Measurements from ENCODE around the gene SNCAIP. TPM values are rescaled to one million over a fixed set of nuclear protein-coding genes. Genes with fewer than 3 reads are reported as not detected.

The SNCAIP gene
- total RNA-seq, 1 experiment from 2014 or later = not detected

DNA sequence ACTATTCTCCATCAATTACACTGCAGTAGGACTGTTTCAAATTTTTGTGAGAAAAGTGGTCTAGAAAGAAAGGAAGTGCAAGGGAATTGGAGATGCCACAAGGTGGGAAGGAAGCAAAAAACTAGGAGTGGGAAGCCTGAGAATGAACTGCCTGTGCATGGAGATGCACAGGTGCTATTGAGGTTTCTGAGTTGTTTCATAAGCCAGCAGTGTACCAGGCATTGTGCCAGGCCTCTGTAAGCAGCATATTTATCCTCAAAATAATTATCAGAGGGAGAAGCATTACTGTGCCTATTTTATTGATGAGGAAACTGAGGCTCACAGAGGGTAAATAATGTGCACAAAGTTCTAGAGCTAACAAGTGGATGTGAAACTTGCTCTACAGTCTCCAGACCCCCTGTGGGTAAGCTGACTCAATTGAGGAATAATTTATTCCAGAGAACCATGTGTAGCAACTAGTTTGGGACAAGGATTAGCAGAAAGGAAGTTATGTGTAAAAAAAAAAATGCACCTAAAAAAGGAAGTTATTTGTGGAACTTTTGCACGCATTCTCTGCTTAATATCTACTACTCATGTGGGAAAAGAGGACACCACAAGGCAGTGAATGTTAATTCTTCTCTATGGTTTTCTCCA is 96.7 kb downstream of the SNCAIP start:
- no peak overlapping the region for H3K27ac ChIP-seq (ENCODE audit: low read length)
- H3K36me3 ChIP-seq (ENCODE audit: insufficient read depth, low read length) = no peaks in the 10 kb centered on the region
- no peak overlapping the region for H3K4me2 ChIP-seq (ENCODE audit: low read depth, low read length, poor library complexity, severe bottlenecking)
- peaks cover 3% of the 10 kb centered on the region for H3K4me1 ChIP-seq (ENCODE audit: low read length)
- H3K4me3 ChIP-seq (ENCODE audit: low read length) = no peak overlapping the region
- no peak for DNase-seq
- no peak overlapping the region for H2AFZ ChIP-seq (ENCODE audit: low read length)
- H3K9ac ChIP-seq (ENCODE audit: low read length) = no peak overlapping the region
- H3K9me2 ChIP-seq (replicated peaks; ENCODE audit: insufficient read depth, low read length) = no peaks in the 10 kb centered on the region
- no peaks in the 10 kb centered on the region for H3K27me3 ChIP-seq (ENCODE audit: low read length)
- no peaks in the 10 kb centered on the region for H3K9me3 ChIP-seq (ENCODE audit: low read length)
- H4K20me1 ChIP-seq (ENCODE audit: insufficient read depth, low read depth, low read length) = no peaks in the 10 kb centered on the region
- H3K79me2 ChIP-seq (ENCODE audit: low read length) = no peaks in the 10 kb centered on the region

DNA sequence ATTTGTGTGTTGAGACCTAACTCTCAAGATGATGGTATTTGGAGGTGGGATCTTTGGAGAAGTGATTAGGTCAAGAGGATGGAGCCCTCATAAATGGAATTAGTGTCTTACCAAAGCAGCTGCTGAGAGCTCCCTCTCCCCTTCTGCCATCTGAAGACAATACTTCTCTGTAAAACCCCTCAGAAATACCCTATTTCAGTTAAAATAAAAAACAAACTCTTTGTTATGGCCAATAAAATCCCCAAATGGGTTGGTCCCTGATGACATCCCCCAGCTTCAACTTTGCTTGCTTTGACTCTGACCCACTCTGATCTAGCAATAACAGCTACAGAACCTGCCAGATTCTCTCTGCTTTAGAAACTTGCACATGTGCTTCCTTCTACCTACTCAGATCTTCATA is 100.9 kb downstream of the SNCAIP start:
- H3K36me3 ChIP-seq (ENCODE audit: insufficient read depth, low read length) = no peaks in the 10 kb centered on the region
- no peak overlapping the region for H3K27ac ChIP-seq (ENCODE audit: low read length)
- H2AFZ ChIP-seq (ENCODE audit: low read length) = no peak overlapping the region
- no peaks in the 10 kb centered on the region for H3K9me3 ChIP-seq (ENCODE audit: low read length)
- no peaks in the 10 kb centered on the region for H3K79me2 ChIP-seq (ENCODE audit: low read length)
- H3K9me2 ChIP-seq (replicated peaks; ENCODE audit: insufficient read depth, low read length) = no peaks in the 10 kb centered on the region
- no peaks in the 10 kb centered on the region for H4K20me1 ChIP-seq (ENCODE audit: insufficient read depth, low read depth, low read length)
- no peak overlapping the region for H3K4me2 ChIP-seq (ENCODE audit: low read depth, low read length, poor library complexity, severe bottlenecking)
- no peak overlapping the region for H3K4me3 ChIP-seq (ENCODE audit: low read length)
- H3K27me3 ChIP-seq (ENCODE audit: low read length) = no peaks in the 10 kb centered on the region
- no peak overlapping the region for H3K9ac ChIP-seq (ENCODE audit: low read length)
- no peak for DNase-seq
- H3K4me1 ChIP-seq (ENCODE audit: low read length) = peaks cover 3% of the 10 kb centered on the region

DNA sequence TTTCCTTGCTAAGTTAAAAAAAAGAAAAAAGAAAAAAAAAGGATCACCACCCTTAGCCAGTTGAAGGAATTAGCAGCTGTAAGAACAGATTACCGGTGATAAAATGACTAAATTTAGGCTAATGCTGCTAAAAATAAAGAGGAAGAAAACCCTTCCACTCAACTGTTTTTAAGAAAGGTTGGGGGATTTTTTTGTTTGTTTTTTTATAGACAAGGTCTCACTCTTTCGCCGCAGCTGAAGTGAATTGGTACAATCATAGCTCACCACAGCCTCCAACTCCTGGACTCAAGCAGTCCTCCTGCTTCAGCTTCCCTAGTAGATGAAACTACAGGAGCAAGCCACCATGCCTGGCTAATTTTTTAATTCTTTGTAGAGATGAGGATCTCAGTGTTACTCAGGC is 101.7 kb downstream of the SNCAIP start:
- Histone ChIP-seq H3K9me2 (replicated peaks; ENCODE audit: insufficient read depth, low read length) (no peaks in the 10 kb centered on the region), H3K9me3 (ENCODE audit: low read length) (no peaks in the 10 kb centered on the region), H4K20me1 (ENCODE audit: insufficient read depth, low read depth, low read length) (no peaks in the 10 kb centered on the region), H3K9ac (ENCODE audit: low read length) (no peak overlapping the region), H3K27me3 (ENCODE audit: low read length) (no peaks in the 10 kb centered on the region), H3K4me3 (ENCODE audit: low read length) (no peak overlapping the region), H3K4me1 (ENCODE audit: low read length) (peaks cover 3% of the 10 kb centered on the region), H3K27ac (ENCODE audit: low read length) (no peak overlapping the region), H3K36me3 (ENCODE audit: insufficient read depth, low read length) (no peaks in the 10 kb centered on the region), H3K79me2 (ENCODE audit: low read length) (no peaks in the 10 kb centered on the region), H2AFZ (ENCODE audit: low read length) (no peak overlapping the region), H3K4me2 (ENCODE audit: low read depth, low read length, poor library complexity, severe bottlenecking) (no peak overlapping the region)
- no peak for DNase-seq

DNA sequence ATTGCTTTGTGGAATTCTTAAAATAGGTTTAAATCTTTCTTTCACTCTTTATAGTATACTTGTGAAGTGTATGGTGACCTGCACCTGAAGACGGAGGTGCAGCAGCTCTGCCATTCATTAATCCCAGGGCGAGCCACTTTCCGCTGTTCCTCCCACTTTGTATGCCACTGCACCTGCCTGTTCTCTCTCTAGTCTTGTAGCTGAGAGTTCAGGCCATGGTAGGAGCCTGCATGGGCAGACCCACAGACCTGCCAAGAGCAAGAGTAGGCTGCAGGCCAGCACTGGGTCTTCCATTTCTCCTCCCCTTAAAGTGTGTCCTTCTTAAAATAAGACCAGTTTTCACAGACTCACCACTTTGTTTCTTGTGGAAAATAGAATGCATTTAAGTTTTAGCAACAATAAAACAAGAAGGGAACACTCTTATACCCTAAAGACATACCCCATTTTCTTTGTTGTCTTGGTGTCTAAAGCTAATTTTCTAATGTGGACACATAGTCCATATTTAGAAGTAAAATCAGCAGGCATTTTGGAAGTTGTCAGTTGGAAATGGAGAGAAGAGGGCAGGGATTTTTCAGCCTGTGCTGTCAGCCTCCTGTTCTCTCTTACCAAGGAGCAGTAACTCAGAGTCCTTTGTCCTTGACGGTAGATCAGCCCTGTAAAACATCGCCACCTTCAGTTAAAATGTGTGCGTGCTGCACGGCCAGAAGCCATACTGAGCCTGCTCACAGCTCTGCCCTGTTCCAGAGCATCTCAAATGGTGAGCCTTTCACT is 103.2 kb downstream of the SNCAIP start:
- Histone ChIP-seq H3K27ac (ENCODE audit: low read length) (no peak overlapping the region), H3K79me2 (ENCODE audit: low read length) (no peaks in the 10 kb centered on the region), H3K9me2 (replicated peaks; ENCODE audit: insufficient read depth, low read length) (no peaks in the 10 kb centered on the region), H3K9me3 (ENCODE audit: low read length) (no peaks in the 10 kb centered on the region), H2AFZ (ENCODE audit: low read length) (no peak overlapping the region), H3K27me3 (ENCODE audit: low read length) (no peaks in the 10 kb centered on the region), H3K9ac (ENCODE audit: low read length) (no peak overlapping the region), H3K36me3 (ENCODE audit: insufficient read depth, low read length) (no peaks in the 10 kb centered on the region), H3K4me1 (ENCODE audit: low read length) (no peaks in the 10 kb centered on the region), H3K4me3 (ENCODE audit: low read length) (no peak overlapping the region), H4K20me1 (ENCODE audit: insufficient read depth, low read depth, low read length) (no peaks in the 10 kb centered on the region), H3K4me2 (ENCODE audit: low read depth, low read length, poor library complexity, severe bottlenecking) (no peak overlapping the region)
- DNase-seq = peak; percentile 76

DNA sequence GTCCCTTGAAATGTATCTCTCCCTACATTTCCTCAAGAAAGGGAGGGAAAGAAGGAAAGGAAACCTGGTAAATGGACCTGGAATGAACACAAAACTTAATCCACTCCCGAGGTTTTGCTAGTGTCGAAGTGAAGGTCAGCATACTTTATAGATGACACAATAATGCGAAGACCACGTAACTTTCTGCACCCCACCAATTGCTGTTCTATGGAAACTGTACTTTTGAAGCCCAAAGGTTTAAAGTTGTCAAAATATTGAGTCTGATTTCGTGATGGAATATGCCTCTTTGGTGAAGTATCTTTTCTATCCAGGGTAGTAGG is 103.7 kb downstream of the SNCAIP start:
- Histone ChIP-seq H3K27me3 (ENCODE audit: low read length) (no peaks in the 10 kb centered on the region), H4K20me1 (ENCODE audit: insufficient read depth, low read depth, low read length) (no peaks in the 10 kb centered on the region), H3K9me3 (ENCODE audit: low read length) (no peaks in the 10 kb centered on the region), H3K4me3 (ENCODE audit: low read length) (no peak overlapping the region), H2AFZ (ENCODE audit: low read length) (no peak overlapping the region), H3K9me2 (replicated peaks; ENCODE audit: insufficient read depth, low read length) (no peaks in the 10 kb centered on the region), H3K4me2 (ENCODE audit: low read depth, low read length, poor library complexity, severe bottlenecking) (no peak overlapping the region), H3K27ac (ENCODE audit: low read length) (no peak overlapping the region), H3K4me1 (ENCODE audit: low read length) (no peaks in the 10 kb centered on the region), H3K79me2 (ENCODE audit: low read length) (no peaks in the 10 kb centered on the region), H3K36me3 (ENCODE audit: insufficient read depth, low read length) (no peaks in the 10 kb centered on the region), H3K9ac (ENCODE audit: low read length) (no peak overlapping the region)
- no peak for DNase-seq

DNA sequence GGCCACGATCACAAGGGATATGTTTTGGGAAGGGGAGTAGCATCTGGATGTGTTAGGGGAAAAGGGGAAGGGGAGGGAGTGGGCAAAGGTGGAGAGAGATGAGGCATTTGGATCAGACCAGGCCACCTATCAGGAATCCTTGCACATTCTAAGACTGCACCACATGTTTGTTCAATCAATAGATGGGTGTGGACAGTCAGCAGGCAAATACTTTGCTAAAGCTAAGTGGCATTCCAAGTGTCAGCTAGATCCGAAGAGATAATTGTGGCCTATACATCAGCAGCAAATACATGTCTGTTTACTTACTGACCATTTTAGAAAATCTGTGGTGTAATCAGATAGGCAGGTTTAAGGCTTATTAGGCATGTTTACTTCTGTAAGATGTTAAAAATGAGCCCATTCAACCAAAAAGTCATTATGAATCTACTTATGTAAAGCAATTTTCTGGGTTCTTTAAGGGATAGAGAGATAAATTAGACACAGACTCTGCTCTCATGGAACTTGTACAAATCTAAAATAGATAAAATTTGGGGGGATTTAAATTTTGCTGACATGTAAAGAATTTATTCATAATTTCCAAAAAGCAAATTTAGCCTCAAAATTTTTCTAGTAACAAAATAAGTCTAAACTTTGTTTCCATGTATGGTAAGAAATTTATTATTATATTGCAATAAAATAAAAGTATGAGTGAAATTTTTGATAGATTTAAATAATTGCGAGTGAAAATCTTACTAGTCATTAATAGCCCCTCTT is 107.3 kb downstream of the SNCAIP start:
- Histone ChIP-seq H3K79me2 (ENCODE audit: low read length) (no peaks in the 10 kb centered on the region), H3K9me2 (replicated peaks; ENCODE audit: insufficient read depth, low read length) (no peaks in the 10 kb centered on the region), H3K9me3 (ENCODE audit: low read length) (no peaks in the 10 kb centered on the region), H3K36me3 (ENCODE audit: insufficient read depth, low read length) (no peaks in the 10 kb centered on the region), H2AFZ (ENCODE audit: low read length) (no peak overlapping the region), H3K4me2 (ENCODE audit: low read depth, low read length, poor library complexity, severe bottlenecking) (no peak overlapping the region), H4K20me1 (ENCODE audit: insufficient read depth, low read depth, low read length) (no peaks in the 10 kb centered on the region), H3K4me1 (ENCODE audit: low read length) (no peaks in the 10 kb centered on the region), H3K9ac (ENCODE audit: low read length) (no peak overlapping the region), H3K4me3 (ENCODE audit: low read length) (no peak overlapping the region), H3K27ac (ENCODE audit: low read length) (no peak overlapping the region), H3K27me3 (ENCODE audit: low read length) (no peaks in the 10 kb centered on the region)
- no peak for DNase-seq

DNA sequence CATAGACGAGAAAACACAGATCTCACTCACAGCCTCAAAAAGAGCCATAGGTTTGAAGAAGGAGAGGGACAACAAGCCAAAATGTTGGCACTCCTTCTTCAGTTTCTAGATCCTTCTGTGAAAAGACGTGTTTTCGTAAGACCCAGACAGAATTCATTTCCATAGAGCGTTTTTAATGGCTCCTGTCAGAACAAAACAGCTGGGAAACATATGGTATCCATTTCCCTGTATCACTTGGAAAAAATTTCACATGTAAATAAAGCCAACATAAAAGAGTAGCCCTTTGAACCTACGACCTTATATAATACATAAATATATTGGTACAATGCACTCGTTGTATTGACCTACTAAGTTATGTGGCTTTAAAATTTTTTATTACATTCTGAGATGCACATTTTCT is 108.1 kb downstream of the SNCAIP start:
- no peak overlapping the region for H3K4me2 ChIP-seq (ENCODE audit: low read depth, low read length, poor library complexity, severe bottlenecking)
- no peaks in the 10 kb centered on the region for H3K79me2 ChIP-seq (ENCODE audit: low read length)
- H4K20me1 ChIP-seq (ENCODE audit: insufficient read depth, low read depth, low read length) = no peaks in the 10 kb centered on the region
- H3K4me3 ChIP-seq (ENCODE audit: low read length) = no peak overlapping the region
- no peaks in the 10 kb centered on the region for H3K9me2 ChIP-seq (replicated peaks; ENCODE audit: insufficient read depth, low read length)
- no peak overlapping the region for H3K27ac ChIP-seq (ENCODE audit: low read length)
- no peaks in the 10 kb centered on the region for H3K4me1 ChIP-seq (ENCODE audit: low read length)
- no peaks in the 10 kb centered on the region for H3K9me3 ChIP-seq (ENCODE audit: low read length)
- DNase-seq = no peak
- no peak overlapping the region for H2AFZ ChIP-seq (ENCODE audit: low read length)
- no peaks in the 10 kb centered on the region for H3K36me3 ChIP-seq (ENCODE audit: insufficient read depth, low read length)
- H3K9ac ChIP-seq (ENCODE audit: low read length) = no peak overlapping the region
- no peaks in the 10 kb centered on the region for H3K27me3 ChIP-seq (ENCODE audit: low read length)

DNA sequence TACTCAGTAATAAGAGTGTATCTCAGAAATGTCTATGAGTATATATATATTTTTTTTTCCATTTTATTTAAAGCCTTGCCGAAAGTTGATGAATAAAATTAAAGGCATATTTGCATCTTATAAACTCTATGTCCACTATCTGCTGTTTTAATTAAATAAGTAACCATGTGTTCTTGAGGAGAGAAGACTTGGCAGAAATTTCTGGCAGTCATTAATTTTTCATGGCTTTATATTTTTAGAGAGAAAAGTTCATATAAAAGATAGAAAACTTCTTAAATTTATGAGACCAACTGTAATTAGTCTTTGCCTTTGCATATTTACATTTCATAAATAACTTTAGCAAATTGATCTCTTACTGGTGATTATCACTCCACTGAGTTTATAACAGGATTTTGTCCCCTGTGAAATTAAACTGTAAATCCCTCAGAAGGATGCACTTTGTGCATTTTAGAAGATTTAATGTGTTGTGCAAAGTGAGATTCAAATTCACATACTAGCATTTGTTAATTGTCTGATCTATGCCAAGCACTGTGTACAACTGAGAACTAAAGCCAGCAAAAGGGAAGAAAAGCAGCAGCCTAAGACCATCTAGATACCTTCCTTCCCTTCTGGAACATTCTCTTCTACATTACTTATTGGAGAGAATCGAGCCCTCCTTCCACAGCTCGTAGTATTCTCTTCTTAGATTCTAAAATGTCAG is 108.7 kb downstream of the SNCAIP start:
- Histone ChIP-seq H3K4me1 (ENCODE audit: low read length) (no peaks in the 10 kb centered on the region), H3K36me3 (ENCODE audit: insufficient read depth, low read length) (no peaks in the 10 kb centered on the region), H3K9ac (ENCODE audit: low read length) (no peak overlapping the region), H2AFZ (ENCODE audit: low read length) (no peak overlapping the region), H3K27me3 (ENCODE audit: low read length) (no peaks in the 10 kb centered on the region), H4K20me1 (ENCODE audit: insufficient read depth, low read depth, low read length) (no peaks in the 10 kb centered on the region), H3K4me2 (ENCODE audit: low read depth, low read length, poor library complexity, severe bottlenecking) (no peak overlapping the region), H3K27ac (ENCODE audit: low read length) (no peak overlapping the region), H3K79me2 (ENCODE audit: low read length) (no peaks in the 10 kb centered on the region), H3K4me3 (ENCODE audit: low read length) (no peak overlapping the region), H3K9me2 (replicated peaks; ENCODE audit: insufficient read depth, low read length) (no peaks in the 10 kb centered on the region), H3K9me3 (ENCODE audit: low read length) (no peaks in the 10 kb centered on the region)
- DNase-seq = no peak

Data from Karpas-422 (cell line).